Hepatic stellate cell (primary cell): ENCODE results near the gene GAN.
"Not testable (repeated sequence)": the region's sequence is repeated elsewhere in the genome, so short reads cannot be mapped to it uniquely, and the experiment has no call there.

Experiments used
- DNase-seq: peaks from one replicate; pipeline ENCODE4 v3.0.0; 2011; ENCODE audit warnings: low spot score

GAN gene

GRCh38 chr16:81310045-81310644, 4.6 kb upstream of the GAN start:
- no peak for DNase-seq

GRCh38 chr16:81311762-81312161, 3.0 kb upstream of the GAN start:
- no peak for DNase-seq

GRCh38 chr16:81313701-81314602, 810 bp upstream of the GAN start:
- DNase-seq: no peak

GRCh38 chr16:81315271-81316175, 761 bp downstream of the GAN start:
- peak; percentile 53 for DNase-seq

GRCh38 chr16:81316176-81316496, 1.4 kb downstream of the GAN start:
- DNase-seq: no peak

GRCh38 chr16:81318711-81319110, 3.9 kb downstream of the GAN start:
- no peak for DNase-seq

- peak; percentile 55 for DNase-seq
Measured at GRCh38 chr16:81319221-81319912, 4.6 kb downstream of the GAN start.

GRCh38 chr16:81321039-81321438, 6.3 kb downstream of the GAN start:
- no peak for DNase-seq

GRCh38 chr16:81321536-81321935, 6.8 kb downstream of the GAN start:
- no peak for DNase-seq

GRCh38 chr16:81324808-81325207, 10.0 kb downstream of the GAN start:
- no peak for DNase-seq

- no peak for DNase-seq
Measured at GRCh38 chr16:81327011-81327410, 12.2 kb downstream of the GAN start.

- no peak for DNase-seq
Measured at GRCh38 chr16:81327447-81328196, 12.9 kb downstream of the GAN start.

- DNase-seq: no peak
Measured at GRCh38 chr16:81329947-81330346, 15.2 kb downstream of the GAN start.

- DNase-seq: no peak
Measured at GRCh38 chr16:81333356-81333755, 18.6 kb downstream of the GAN start.

GRCh38 chr16:81335669-81336068, 20.9 kb downstream of the GAN start:
- DNase-seq: no peak

GRCh38 chr16:81337097-81337496, 22.3 kb downstream of the GAN start:
- DNase-seq: no peak

GRCh38 chr16:81345172-81345571, 30.4 kb downstream of the GAN start:
- DNase-seq: not testable (repeated sequence)

GRCh38 chr16:81347425-81347824, 32.7 kb downstream of the GAN start:
- no peak for DNase-seq

- no peak for DNase-seq
Measured at GRCh38 chr16:81349608-81350305, 35.0 kb downstream of the GAN start.

- DNase-seq: no peak
Measured at GRCh38 chr16:81350306-81350615, 35.5 kb downstream of the GAN start.

GRCh38 chr16:81353895-81354294, 39.1 kb downstream of the GAN start:
- DNase-seq: no peak
